ENCODE data around the gene CALR3.
"Not testable (repeated sequence)": the region's sequence is repeated elsewhere in the genome, so short reads cannot be mapped to it uniquely, and the experiment has no call there.

CALR3 gene

DNA sequence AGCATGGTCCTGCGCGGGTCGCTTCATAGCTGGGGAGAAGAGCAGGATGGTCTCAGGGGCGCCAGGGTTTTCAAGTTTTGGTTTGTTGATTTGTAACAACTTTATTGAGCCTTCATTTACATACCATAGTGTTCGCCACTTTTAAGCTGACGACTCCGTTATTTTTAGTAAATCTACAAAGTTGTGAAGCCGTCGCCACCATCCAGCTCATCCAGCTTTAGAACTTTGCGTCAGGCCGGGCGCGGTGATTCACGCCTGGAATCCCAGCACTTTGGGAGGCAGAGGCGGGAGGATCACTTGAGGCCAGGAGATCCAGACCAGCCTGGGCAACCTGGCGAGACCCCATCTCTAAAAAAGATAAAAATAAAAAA lies 631 bp upstream of the CALR3 start:
- no peak for DNase-seq

DNA sequence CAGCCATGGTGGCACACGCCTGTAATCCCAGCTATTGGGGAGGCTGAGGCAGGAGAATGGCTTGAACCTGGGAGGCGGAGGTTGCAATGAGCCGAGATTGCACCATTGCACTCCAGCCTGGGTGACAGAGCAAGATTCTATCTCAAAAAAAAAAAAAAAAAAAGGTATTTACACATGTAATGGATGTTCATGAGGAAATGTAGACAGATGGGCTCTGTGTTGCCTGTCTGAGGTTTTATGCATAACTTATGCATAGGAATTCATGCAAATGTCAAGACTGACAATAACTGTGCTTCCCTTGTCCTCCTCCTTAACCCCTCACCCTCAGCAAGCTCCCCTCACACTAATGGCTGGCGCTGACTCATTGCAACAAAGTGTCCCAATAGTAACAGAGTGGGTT lies 9.5 kb downstream of the CALR3 start:
- DNase-seq = not testable (repeated sequence)

DNA sequence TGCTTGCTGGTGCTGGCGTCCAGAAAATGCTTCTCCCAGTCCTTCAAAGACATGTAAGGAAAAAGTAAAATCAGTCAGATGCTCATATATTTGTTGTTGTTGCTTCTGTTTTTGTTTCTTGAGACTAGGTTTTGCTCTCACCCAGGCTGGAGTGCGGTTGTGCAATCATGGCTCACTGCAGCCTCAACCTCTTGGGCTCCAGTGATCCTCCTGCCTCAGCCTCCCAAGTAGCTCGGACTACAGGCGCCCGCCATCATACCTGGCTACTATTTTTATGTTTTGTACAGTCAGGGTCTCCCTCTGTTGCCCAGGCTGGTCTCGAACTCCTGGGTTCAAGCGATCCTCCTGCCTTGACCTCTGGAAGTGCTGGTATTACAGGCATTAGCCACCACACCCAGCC lies 13.2 kb downstream of the CALR3 start:
- DNase-seq = no peak

DNA sequence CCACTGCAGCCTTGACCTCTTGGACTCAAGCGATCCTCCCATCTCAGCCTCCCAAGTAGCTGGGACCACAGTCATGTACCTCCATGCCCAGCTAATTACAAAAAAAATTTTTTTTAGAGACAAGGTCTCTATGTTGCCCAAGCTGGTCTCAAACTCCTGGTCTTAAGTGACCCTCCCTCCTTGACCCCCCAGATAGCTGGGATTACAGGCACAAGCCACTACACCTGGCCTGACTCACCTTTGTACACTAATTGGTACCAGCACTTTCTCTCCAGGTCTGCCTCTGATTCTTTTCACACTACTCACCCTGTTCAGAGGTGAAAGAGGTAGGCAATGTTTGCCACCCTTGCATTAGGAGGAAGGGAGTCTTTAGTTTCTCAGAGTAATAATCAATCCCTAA lies 18.7 kb downstream of the CALR3 start:
- DNase-seq = no peak

DNA sequence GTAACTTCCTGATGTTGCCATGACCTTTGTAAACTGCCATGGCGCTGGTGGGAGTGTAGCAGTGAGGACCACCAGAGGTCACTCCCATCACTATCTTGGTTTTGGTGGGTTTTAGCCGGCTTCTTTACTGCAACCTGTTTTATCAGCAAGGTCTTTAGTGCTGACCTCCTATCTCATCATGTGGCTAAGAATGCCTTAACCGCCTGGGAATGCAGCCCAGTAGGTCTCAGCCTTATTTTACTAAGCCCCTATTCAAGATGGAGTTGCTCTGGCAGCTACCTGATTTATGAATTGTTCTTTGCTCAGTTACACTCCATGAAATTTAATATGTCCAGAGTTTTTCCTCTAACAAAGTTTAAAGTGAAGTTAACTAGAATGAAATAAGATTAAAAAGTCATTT lies 19.6 kb downstream of the CALR3 start:
- DNase-seq = no peak

DNA sequence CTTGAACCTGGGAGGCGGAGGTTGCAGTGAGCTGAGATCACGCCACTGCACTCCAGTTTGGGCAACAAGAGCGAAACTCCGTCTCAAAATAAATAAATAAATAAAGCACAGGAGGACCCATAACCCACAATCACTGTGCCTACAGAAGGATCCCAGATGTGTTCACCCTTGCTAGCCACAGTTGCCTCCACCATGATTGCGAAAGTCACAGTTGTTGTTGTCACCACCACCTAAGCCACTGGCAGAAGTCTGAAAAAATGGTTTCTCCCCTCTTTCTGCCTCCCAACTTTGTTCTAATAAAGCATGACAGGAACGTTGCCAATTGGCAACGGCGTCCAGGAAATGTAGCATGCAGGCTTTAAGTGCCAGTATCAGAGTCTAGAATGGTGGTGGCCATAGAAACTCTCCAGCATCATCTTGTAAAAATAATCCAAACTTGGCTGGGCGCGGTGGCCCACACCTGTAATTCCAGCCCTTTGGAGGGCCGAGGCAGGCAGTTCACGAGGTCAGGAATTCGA lies 22.0 kb downstream of the CALR3 start:
- DNase-seq = no peak

DNA sequence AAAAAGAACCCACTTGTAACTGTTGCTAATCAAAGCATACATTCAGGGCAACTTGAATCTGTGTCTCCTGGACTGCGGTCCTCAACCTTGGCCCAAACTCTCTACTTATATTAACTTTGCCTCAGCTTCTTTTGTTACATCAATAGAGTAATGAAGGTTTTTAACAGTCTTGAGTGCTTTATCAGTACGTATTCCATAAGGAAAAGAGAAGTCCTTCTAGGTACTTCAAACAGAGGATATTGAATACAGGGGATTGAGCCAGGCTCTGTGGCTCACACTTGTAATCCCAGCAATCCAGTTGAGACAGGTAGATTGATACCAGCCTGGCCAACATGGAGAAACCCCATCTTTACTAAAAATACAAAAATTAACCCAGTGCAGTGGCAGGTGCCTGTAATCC lies 23.0 kb downstream of the CALR3 start:
- no peak for DNase-seq

DNA sequence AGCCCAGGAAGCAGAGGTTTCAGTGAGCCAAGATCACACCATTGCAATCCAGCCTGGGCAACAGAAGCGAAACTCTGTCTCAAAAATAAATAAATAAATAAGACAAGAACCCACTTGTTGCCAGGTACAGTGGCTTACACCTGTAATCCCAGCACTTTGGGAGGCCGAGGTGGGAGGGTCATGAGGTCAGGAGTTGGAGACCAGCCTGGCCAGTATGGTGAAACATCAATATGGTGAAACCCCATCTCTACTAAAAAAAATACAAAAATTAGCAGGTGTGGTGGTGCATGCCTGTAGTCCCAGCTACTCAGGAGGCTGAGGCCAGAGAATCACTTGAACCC lies 23.4 kb downstream of the CALR3 start:
- not testable (repeated sequence) for DNase-seq

DNA sequence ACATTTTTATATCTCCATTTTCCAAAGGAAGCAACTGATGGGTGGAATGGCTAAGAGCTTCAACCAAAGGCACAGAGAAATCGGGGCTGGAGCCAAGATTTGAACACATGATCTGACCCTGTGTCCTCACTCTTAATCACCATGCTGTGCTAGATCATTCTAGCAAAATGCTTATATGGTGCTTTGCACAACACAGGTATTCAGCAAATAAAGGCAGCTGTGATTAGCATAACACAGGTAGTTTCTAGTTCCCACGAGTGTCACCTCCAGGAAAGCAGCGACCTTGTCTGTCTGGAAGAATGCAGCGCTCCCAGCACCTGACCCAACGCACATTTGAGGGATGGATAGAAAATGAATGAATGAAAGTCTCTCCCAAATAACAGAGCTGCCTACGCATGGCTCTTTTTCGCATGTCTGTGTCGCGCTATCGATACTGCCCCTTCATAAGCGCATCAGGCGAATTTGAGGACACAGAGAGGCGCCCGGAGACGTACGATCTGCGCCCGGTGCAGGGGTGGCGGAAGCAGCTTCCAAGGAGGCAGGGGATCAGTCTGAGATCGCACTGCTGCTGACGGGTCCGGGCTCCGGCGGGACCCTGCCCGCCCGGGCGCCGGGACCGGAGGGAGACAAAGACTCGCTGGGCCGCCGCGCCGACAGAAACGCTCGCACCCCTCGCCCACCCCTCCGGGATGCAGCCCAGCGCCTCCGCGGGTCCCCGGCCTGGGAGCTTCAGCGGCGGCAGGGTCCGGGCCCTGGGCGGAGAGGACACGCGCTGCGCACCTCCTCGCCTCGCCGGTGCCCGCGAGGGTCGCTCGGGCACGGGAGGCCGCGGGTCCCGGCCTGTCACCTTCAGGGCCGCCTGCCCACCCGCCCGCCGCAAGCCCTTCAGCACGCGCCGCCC lies 24.8 kb downstream of the CALR3 start:
- no peak for DNase-seq

DNA sequence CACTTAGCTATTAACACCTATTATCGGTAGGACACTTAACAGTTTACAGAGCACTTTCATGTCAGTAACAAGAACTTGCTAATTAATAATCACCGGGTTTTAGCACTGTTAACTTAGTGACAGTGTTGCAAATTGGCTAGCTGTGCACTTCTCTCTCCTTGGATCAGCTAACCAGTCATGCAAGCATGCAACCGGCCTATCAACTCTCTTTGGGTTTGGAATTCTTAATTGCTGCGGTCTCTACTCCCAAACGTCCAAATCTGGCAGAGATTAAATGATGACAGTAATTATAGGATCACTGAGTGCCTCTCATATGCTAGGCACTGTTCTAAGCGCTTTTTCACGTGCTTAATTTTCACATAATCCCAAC lies 25.4 kb downstream of the CALR3 start:
- DNase-seq = no peak

DNA sequence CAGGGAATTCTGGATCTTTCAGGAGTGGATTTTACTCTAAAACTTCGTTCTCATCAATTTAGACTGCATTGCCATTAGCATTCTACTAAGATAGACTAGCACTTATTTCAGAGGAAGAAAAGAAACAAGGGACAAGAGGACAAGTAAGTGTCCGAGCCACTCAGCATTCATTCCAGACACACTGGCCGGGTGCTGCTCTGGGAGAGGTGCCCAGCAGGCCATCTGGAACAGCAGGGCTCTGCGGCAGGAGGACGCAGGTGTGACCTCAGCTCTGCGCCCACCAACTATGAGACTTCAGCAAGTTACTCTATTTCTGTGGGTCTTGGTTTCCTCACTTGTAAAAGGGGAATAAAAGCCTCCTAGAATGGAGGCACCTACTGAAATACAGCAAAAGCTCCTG lies 28.4 kb downstream of the CALR3 start:
- no peak for DNase-seq

DNA sequence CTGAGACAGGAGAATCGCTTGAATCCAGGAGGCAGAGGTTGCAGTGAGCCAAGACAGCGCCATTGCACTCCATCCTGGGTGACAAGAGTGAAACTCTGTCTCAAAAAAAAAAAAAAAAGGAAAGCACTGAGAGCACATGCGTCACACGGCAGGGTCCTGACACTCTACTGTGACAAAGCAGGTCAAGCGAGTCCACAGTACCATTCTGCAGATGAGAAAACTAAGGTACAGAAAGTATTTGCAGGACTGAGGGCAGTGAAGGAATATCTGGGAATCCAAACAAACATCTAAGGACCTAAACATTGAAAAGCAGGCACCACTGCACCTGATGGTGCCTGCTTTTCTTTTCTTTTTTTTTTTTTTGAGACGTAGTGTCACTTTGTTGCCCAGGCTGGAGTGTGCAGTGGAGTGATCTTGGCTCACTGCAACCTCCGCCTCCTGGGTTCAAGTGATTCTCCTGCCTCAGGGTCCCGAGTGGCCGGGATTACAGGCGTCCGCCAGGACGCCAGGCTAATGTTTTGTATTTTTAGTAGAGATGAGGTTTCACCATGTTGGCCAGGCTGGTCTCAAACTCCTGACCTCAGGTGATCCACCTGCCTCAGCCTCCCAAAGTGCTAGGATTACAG lies 29.1 kb downstream of the CALR3 start:
- not testable (repeated sequence) for DNase-seq

DNA sequence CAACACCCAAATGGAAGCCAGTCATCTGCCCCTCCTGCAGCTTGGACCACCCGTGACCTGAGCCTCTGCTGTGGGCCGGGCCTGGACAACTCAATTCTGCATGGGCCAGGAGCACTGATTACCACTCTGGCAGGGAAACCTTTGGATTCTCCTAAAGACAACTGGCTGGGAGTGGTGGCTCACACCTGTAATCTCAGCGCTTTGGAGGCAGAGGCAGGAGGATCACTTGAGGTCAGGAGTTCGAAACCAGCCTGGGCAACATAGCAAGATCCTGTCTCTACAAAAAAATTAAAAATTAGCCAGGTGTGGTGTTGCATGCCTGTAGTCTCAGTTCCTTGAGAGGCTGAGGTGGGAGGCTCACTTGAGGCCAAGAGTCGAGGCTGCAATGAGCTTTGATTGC lies 30.7 kb downstream of the CALR3 start:
- DNase-seq = no peak

DNA sequence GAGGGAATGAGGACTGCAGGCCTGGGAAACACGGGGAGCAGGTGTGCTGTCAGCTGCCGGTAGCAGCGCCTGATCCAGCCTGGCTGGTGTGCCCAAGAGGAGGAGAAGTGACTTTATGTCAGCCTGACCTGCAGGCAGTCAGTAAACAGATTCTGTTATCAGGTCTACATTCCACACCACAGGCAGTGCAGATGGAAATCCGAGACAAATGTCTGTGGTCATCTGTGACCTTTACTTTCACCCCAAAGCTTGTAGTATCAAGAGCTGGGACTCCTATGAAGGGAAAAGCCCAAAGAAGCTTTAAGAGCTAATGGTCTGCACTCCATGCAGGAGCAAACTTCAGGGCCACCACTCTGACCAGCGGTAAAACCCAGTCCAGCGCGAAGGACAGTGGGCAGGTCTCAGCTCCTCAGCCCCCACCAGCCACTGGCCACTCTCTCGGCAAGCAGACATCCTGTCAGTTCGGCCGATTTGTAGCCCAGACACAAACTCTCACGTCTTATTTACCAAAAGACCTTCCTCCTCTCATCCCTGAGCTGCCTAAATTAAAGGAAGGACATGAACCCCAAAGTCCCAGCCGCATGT lies 31.9 kb downstream of the CALR3 start:
- no peak for DNase-seq

DNA sequence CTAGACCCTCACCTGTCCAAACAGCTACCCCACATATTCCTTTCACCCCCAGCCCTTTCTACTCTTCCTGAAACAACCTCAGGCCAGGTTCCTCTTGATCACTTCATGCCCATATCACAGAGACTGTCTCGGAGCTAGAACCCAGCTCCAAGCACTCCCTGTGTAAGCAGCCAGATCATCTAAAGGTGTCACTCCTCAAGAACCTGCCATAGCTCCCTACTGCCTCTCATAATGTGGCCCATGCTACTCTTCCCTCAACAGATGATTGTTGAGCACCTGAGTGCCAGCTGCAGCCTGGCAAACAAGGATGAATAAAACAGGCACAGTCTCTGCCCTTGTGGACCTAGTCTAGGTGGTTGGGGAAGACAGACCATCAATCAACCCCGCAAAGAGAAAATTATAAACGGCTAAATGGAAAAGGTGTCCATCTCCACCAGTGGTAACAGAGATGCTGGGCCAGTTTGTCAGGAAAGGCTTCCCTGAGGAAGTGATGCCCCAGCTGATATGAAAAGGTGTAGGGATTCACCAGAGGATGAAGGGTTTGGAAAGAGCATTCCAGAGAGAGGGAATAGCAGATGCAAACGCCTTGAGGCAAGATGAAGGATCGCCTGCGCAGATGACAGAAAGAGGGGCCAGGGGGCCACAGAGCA lies 32.5 kb downstream of the CALR3 start:
- DNase-seq = no peak

DNA sequence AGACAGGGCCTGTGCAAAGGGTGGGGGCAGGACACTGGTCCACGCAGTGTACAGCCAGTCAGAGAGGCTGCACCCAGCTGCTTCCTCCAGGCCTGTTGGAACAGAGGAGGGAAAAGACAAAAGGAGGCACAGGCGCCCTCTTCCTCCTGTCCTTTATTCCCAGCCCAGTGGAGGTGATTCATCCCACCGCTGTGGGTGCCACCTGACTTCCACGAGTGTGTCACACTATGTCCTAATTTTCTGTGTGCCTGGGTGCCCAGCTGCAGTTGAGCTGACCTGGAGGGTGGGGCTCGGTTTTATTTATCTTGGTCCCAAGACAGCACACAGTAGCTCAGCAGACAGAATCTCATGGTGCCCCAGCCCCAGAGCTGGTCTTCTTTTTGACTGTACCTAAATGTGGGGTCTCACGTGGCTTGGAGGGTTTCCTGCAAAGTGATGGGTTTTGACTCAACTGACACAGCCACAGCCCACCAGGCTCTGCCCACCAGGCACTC lies 33.2 kb downstream of the CALR3 start:
- no peak for DNase-seq

DNA sequence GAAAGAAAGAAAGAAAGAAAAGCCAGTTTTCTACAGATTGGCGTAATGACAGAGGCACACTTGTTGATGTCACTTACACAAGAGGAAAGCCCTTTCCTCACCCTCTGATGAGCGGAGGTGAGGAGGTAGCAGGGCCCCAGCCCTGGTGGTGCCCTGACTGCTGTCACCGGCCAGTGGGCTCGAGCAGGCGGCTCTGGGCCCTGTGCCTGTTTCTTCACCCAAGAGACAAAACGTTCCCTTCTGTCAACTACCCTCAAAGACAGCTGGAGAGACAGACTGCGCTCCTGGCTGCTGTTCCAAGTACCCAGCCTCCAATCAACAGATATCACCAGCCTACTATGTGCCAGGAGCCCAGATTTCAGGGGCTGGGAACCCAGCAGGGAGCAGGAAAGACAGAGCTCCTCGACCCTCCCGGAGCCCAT lies 34.3 kb downstream of the CALR3 start:
- no peak for DNase-seq

DNA sequence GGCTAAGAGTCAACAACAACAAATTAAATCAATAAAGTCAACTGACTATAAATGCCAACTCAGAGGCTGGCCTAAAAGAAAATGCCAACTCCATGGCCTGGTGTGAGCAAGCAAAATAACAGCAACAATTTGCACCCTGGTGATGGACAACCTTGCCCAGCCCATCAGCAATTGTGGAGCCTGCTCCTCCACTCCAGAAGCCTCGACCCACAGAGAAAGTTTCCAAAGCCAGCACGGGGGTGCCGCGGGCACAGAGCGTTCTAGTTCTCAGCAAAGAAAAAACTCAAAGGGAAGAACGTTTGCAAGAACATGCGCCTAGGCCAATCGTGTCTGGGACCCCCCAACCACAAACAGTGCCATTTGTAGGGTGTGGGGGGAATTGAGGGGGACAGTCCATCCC lies 35.5 kb downstream of the CALR3 start:
- no peak for DNase-seq

DNA sequence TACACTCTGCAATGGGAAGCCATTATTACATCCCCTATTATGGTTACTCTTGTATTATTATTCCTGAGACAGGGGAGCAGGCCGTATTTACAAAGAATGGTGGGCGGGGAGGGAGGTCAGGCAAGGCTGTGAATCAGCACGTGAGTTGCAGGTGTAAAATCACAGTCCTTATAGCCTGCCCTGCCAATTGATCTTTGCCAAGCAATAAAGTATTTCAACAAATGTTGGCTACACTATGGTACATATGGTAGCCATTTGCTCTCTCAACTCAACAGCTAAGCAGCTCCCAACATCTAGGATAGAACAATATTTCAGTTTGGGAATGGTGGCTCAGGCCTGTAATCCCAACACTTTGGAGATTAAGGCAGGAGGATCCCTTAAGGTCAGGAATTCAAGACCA lies 36.3 kb downstream of the CALR3 start:
- DNase-seq = no peak

DNA sequence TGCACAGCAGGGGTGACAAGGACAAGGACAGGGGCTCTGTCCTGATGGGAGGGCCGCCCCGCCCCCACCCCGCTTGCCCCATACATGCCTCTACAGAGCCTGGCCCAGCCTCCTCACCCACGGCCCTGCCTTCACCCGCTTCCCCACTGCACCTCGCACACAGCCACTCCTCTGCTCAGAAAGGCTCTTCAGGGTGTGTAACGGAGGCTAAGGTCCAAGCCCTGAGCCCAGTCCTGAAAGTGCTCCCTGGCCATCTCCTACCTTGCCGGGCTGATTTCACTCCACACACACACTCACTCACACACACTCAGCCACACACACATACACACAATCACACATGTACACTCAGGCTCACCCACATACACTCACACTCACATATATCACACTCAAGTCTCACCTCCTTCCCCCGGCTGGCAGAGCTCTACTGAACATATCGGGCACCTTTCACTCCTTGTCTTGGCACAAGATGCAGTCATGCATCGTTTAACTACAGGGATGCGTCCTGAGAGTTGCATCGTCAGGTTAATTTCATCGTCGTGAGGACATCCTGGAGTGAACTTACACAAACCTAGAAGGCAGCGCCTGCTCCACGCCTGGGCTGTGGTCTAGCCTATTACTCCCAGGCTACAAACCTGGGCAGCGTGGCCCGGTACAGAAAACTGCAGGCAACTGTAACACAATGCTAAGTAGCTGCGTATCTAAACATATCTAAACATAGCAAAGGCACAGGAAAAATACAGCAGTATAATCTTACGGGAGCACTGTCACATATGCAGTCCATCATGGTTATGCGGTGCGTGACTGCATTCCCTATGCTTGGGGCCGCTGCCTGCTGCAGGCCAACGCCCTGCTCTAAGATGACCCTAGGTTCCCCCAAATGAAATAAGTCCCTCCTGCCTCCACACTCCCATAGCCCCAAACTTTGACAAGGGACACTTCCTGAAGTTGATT lies 37.3 kb downstream of the CALR3 start:
- DNase-seq = no peak

DNA sequence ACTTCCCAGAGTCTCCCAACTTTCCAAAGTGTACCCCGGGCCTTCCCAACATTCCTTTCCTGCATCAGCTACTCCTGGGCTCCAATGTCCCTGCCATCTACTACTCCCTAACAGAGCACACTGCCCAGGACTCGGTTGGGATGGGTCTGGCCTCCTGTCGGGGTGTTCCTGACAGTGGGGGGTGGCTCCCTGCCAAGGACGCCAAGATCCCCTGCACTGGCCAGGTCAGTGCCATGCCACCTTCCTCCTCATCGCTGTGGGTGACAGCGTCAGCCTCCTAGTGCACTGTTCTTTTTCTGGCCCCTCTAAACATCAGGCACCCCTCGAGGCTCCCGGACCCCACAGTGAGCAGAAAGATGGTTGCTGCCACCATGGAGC lies 38.0 kb downstream of the CALR3 start:
- DNase-seq = no peak
